ENCODE measurements around the gene NRXN3.

The NRXN3 gene

DNA sequence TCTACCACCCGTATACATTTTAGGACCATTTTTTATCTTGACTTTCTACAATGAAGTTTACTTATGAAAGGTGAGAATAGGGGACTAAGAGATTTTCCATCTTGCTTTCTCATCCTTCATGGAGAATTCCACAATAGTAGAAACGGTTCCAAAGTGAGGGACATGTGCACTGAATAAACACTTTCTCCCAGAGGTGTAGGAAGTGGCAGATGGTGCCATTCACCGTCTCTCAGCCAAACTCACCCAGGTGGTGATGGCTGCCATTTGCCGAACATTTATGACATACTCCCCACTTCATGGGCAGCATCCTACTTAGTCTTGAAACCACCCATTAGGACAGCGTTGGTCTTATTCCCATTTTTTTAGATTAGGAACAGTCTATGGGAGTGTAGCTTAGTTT is 1500.6 kb downstream of the NRXN3 start:
- no peak for DNase-seq

DNA sequence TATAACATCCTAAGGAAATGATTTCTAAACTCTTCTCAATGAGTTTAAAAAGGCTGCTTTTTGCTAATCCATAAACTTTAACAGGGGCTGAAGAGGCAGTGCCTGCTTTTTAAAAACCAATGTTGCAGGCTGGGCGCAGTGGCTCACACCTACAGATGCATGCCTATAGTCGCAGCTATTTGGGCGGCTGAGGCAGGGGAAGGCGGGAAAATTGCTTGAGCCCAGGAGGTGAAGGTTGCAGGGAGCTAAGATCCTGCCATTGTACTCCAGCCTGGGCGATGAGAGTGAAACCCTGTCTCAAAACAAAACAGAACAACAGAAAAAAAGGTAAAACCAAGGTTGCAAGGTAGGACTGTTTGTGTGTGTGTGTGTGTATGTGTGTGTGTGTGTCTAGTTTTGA is 1509.9 kb downstream of the NRXN3 start:
- DNase-seq: no peak

DNA sequence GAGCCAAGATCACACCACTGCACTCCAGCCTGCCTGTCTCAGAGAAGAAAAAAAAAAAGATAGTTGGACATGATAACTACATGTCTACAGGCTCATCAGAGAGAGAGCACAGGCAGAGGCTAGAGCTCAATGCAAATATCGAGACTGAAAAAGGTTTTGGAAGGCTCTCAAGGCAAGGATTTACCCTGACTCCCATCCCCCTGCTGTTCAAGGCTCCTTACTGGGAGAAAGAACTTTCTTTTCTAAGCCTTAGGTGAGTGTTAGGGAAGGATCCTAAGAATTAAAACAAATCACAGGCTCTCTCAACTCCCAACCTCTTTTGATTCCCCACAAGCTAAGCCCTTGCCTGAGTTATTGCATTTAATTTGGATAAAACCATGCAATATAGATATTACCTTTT is 1516.0 kb downstream of the NRXN3 start:
- no peak for DNase-seq

DNA sequence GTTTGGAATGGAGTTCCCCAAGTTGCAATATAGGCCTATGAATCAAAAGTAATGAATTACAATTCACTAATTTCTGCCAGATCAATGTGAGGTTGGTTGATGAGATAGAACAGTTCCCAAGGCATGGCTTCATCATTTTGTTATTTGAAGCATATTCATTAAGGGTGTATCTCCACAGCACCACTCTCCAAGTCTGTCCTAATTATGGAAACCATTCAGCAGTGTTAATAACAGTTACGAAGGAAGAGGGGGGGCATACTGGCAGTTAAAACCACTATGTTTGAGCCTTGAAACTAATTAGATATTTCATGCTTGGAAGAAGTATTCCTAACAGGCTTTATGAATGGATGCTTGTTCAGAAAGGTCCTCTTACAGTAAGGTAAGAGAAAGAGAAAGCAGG is 1520.8 kb downstream of the NRXN3 start:
- no peak for DNase-seq

DNA sequence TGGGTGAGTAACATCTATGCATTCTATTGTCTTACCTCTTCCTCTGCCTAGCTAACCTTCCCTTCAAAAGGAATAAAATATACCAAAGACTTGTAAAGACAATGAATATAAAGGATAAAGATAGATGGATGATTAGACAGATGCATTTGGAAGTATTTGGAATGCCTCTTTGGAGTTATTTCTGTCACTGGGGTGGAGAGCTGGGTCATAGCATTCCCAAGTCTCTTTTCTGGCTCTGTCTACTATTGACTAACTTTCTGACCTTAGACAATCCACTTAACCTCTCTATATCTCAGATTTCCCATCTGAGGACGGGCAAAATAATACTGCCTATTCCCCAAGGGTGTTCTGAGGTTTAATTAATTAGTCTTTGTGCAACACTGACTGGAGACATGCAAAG is 1523.8 kb downstream of the NRXN3 start:
- DNase-seq: no peak

DNA sequence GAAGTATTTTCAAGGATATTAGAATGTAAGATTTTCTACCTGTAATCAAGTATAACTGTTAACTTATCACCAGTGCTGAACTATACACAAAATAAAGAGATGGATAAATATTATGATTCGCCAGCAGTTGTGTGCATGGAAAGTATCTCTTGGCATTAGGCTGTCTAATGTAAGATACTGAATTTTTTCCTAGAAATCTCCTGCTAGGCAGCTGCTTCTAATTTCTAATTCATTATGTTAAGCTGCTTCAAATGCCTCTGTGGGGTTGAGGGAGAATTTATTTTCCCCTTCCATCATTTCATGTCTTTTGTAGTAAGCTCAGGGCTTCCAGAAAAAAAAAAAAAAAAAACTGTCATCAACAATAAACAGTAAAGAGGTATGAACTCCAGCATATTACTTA is 1525.1 kb downstream of the NRXN3 start:
- no peak for DNase-seq

DNA sequence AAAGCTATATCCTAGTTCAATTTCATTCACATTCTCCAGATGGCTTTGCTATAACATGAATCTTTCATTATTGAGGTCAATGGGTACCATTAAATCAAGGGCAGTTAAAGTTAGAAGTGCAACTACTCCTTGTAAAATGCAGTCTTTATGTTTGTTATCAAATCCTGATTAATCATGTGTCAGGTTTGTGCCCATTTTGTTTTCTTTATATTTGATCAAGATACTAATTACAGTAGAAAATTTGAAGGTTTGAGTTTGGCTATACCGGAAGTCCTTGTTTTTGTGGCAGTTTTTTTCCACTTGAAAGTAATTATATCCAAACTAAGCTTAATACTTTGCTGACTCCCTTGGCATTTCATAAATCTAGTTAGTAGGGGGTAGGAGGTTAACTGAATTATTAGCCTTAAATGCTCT is 1528.1 kb downstream of the NRXN3 start:
- DNase-seq: no peak

DNA sequence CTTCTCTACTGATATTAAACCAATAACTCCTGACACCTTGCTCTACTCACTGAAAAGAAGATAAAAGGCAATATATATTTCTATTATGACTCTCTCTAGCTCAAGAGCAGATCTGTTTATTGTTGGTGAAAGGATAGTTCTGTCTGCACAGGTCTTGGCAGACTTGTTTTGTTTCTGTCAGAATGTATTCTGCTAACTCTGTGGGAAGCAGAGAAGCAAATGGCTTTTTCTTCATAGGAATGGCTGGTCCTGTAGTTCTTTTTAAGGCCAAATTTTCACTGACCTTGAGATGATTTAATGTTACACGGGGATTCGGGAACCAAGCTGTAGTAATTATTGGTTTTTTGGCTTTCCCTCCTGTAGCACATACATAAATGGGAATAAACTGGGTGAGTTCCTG is 1529.0 kb downstream of the NRXN3 start:
- DNase-seq: no peak

DNA sequence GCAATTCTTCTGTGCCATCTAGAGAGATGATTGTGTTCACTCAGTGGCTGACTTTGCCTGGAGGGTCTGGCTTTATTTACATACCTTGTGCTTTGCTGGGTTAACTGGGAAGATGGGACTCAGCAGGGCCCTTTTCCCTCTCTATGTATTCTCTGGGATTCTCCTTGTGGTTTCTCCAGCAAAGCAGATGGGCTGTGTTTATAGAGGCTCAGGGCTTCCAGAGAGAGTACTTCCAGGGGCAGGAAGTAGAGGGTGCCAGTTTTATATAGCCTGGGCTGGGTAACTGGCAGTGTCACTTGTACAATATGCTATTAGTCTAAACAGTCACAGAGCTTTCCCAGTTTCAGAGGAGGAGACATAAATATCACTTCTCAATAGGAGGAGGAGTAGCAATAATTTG is 1531.2 kb downstream of the NRXN3 start:
- no peak for DNase-seq

DNA sequence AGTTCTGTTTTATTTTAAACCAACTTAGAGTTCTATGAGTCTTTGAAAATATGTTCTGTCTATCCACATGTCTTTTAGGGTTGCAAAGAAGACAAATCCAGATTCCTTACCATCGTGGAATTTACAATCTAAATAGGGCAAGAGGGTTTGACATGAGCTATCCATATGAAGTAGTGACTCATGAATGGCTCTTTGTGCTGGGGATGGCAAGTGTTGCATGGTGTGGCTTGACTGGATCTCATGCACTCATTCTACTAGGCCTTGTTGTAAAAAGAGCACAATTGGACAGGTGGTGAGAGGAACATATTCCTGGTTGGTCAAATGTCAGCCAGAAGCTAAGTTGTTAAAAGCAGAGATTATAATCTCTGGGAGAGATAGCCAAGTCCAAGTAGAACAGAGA is 1532.0 kb downstream of the NRXN3 start:
- DNase-seq: no peak

DNA sequence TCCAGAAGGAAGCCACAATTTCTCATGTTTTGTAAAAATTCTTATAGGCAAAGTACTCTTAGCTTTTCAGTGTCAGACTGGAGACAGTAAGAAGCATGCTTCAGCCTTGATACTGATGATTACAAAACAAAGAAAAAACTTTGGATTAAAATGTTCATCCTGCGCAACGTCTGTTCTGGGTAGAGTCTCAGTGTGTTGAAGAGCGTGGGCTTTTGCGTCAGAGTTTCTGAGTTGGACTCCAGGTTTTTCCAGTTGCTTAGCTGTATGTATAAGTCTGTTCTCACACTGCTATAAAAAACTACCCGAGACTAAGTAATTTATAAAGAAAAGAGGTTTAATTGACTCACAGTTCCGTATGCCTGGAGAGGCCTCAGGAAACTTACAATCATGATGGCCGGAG is 1533.0 kb downstream of the NRXN3 start:
- no peak for DNase-seq

DNA sequence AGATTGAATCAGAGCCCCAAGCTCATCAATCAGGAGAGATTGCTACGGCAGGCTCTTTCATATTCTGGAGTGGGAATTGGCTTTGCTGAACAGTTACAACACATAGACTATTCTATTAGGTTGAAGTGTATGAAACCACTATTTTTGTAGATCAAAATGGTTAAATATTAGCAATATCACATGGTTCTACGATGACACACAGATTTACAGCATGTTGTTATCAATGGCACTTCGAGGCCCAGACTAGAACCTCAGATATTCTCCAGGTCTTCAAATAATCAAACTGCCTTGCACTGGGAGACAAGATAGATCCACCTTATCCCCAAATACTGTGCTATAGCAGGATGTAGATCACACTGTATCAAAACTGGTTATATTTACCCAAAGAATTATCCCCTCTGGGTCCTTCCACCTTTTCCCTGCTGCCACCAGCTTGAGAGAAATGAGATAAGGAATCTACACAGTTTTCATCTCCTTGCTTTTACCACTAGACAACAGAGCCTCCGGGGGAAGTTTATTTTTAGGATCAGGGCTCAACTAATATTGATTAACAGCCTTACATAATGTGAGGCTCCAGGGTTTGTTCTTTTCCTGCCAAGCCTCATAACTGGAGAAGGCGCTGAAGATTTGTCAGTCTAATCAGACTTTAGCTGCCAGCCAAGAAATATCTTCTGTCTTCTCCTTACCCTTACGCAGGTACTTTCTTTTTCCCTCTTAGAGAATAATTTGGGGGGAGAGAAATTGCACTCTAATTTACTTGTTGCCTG is 1534.1 kb downstream of the NRXN3 start:
- DNase-seq: no peak

DNA sequence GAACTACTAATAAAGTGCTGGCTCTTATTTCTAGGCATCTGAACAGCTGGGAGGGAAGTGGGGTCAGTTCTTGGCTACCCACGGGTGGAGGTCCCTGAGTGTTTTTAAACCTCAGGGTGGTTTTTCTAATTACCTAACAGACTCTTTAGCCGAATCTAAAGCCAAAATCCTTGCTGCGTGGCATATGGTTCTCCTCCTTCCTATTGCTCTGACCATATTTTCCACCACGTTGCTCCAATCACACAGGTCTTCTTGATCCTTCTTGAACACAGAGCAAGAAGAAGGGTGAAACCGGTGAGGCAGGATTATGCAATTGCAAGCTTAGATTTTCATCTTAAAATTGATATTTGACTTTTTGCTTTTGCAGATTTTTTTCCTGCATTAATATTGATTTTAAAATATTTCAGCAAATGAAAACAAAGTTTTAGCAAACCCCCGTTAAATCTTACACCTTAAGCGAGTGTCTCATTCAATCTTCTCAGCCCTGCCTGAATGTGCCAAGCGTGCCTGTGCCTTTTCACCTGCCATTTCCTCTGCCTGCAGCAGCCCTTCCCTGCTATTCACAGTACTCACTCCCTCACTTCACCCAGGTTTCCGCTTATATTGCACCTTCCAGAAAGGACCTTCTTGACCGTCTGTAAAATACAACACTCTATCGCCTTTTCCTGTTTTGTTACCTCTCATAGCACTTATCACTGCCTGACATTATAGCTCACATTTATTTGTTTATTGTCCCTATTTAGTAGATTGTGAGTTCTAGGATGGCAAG is 1535.1 kb downstream of the NRXN3 start:
- no peak for DNase-seq

DNA sequence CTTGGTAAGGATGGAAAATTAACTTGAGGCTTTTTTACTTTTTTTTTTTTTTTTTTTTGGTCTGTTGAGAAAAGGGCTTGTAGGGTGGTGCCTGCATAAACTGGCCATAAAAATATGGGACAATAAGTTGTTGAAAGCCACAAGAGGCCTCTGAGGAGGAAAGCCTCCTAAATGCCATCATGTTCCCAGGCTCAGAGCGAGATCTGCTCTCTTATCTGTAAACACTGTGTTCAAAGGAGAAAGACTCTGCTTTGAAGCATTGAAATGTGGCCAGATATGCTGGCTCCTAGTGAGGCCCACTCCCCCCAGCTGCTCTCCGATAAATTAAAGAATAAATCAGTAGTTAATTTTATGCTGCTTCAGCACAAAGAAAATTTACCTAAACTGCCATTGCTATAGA is 1536.2 kb downstream of the NRXN3 start:
- DNase-seq: no peak

DNA sequence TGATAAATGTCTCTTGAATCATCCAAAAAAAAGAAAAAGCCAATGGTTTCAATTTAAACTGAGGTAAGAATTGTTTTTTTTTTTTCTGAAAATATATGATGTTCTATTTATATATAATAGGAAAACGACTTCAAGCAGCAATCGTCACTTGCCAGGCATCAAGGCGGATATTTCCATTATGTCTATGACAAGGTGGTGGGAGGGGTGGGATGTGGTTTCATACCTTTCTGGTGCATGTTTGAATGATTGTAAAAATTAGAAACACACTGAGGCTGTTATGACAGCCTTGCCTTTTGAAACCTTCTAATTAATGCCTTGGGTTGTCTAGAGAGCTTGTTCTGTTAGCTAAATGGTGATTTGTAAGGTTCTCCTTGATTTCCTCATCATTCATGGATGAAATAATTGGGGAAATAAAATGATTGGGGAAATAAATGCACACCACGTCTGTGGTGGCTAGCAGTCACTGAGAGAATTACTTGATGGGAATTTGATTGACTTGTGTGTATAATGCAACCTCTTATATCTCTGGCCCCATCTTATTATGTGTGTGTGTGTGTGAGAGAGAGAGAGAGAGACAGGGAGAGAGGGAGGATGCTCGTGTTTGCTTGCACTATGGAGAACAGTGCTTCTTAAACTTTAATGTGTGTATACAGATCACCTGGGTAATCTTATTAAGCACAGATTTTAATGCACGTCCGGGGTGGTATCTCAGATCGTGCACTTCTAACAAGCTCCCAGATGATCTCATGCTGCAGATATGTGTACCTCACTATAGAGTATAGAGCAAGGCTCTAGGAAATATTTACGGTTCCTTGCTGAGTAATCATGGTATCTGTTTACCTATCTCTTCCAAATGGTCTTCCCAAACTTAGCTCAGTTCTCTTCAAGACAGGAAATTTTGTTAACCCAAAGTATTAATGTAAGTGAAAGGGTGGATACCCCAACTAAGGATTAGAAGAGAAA is 1538.5 kb downstream of the NRXN3 start:
- no peak for DNase-seq

DNA sequence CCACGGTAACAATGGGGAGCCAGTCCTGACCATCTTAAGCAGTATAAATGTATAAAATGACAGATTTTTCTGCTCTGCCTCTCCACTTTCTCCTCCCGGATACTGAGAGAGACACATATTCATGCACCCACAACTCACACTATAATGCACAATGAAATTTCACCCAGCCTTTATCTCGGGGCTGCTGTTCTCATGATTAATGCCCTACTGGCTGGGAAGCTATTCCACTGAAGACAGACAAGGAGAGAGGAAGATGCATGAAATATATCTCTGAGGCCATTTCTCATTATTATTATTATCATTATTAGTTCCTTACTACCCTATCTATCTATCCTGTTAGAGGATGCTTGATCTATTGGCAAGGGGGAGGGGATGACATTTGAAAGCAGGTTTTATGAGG is 1539.4 kb downstream of the NRXN3 start:
- no peak for DNase-seq

DNA sequence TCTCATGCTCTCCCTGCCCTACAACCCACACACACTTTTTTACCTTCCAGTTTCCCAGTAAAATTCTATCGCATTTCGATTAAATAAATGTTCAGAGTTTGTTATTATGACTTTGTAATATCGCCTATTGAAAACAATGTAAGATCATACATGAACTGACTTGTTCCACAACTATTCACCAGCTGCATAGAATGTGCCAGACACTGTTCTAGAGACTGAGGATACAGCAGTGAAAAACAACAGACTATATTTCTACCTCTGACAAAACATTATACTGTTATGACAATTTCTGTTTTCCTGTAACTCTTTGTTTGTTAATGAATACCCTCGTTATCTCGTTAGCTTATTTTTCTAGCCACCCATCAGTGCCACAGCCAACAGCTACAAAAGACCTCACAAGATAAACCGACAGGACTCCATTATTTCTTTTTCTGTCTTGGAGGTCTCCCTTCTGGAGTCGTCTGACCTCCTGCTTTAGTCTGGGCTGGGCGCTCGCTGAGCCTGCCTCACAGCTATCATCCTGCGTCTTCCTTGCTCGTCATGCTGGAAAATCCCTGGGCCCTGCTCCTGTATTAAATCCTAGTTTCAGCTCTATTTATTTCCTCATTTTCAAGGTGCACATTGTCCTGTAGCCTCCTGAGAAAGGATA is 1542.3 kb downstream of the NRXN3 start:
- no peak for DNase-seq

DNA sequence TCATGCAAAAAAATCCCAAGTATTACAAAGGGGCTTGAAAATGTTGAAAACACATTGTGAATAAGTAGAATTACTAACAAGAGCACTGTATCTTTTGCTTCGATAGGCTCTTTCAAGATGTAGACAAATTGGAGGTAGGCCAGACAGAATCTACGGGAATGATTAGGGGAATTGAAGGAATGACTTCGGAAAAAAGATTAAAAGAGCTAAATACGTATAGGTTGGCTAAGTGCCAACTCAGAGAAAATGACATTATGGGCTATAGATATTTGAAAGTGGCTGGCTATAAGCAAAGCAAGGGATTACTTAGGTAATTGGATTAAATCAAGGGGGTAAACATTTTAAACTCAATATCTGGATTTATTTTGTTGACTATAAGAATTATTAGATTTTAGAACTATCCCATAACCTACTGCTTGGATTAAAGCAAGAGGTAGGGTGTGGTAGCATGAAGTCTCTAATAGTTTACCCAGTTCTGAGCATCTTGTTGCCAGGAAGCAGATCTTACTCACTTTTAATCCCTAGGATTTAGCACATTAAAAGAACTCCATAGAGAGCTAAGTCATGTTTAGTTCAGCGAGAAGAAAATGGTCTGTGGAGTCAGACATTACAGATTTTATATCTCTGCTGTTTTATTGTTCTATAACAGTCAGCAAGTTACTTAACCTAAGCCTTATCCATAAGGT is 1551.4 kb downstream of the NRXN3 start:
- no peak for DNase-seq

DNA sequence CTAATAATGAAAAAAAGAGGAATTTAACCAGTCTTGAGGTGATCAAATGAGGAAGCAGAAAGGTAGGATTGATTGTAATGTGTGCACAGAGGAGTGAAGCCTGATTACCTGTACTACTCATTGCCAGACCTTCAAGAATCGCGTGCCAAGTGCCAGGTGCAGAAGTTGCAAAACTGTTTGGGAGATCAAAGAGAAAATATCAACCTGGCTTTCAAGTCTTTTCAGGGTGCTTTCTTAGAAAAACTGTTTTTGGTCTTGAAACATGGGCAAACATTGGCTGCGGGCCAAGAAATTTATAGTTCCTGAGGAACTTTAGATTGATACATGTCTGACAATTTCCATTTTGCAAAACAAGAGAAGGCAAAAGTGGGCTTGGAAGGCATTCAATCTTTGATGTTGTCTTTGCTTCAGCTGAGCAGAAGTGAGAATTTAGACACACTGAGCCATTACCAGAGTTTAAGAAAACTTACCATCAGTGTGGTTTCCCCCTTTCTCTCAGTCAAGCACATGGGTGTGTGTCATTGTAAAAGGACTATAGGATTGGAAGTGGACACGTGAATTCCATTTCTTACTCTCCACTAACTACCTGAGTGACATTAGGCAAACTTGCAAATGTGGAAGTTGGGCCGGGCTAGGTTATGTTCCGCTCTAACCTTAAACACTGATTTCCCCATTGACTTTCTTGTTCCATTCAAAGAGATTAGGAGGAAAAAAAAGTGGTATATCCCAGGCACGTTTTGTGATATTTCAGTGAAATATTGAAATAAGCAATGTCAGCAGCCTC is 1555.0 kb downstream of the NRXN3 start:
- no peak for DNase-seq

DNA sequence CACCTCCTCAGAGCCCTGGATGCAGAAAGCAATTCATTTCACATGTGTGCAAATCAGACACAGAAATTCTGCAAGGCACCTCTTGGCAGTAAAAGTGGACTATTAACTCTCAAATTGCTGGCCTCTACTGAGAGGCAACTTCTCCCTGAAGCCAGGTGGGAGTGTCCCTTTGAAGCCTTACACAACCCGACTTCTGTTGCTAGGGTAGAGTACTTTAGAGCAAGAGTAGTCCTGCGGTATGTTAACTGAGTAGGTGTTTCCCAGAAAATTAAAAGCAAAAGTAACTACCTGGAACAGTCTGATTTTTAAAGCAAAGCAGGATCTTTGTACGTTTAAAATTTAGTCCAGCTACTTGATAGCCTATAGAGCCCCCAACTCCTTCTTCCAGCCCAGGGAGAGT is 1557.7 kb downstream of the NRXN3 start:
- DNase-seq: no peak

DNA sequence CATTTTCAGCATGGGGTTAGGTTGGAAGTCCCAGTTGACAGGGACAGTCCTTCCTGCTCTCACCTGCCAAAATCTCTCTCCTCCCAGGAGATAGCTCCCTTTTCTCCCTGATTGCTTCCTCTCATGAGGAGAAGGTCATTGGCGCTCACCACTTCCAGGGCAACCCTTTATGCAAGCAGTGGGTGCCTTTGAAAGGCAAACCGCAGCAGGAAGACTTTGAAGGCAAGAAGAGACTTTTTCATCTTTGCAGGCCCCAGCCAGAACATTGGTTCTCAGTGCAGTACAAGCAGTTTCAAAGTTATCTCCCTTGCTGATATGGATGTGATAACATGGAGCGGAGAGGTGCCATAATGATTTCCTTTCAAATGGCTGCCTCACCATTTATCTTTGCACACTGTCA is 1558.2 kb downstream of the NRXN3 start:
- DNase-seq: no peak

DNA sequence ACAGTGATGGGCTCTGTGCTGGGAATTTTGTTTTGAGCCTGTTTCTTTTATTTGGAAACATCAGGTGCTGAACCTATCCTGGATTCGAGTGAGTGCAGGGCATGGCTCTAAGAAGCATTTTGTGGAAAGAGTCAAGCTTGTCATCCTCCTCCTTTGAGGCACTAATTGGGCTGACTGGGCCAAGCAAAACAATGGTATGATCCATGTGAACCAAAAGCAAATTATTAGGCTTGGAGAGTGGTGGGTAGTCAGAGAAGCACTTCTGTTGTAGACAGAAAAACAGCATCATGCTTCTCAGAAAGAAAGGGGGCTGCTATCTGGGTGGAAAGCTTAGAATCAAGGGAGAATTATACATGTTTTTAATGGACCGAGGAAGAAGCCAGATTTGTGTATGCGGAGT is 1559.6 kb downstream of the NRXN3 start:
- no peak for DNase-seq

Measured in COR-L47 (cell line).